HG03095 (cell line): Measurements from ENCODE around the gene ZNF618.

Source experiments
- ATAC-seq: cut with Tn5 transposase; IDR thresholded peaks from one replicate; pipeline ENCODE4 v1.9.1; 2021; ENCODE audit warnings: moderate library complexity; ENCODE audit not compliant: unreplicated experiment

The ZNF618 gene

GRCh38 chr9:113998525-113999255 lies 122.6 kb downstream of the ZNF618 start:
- ATAC-seq = no peak

- no peak for ATAC-seq
Observed at GRCh38 chr9:113999256-114000062, 123.3 kb downstream of the ZNF618 start.

GRCh38 chr9:114000063-114000454 lies 124.0 kb downstream of the ZNF618 start:
- no peak for ATAC-seq

GRCh38 chr9:114000671-114001409 lies 124.7 kb downstream of the ZNF618 start:
- no peak for ATAC-seq

- ATAC-seq = no peak
Observed at GRCh38 chr9:114001410-114001685, 125.2 kb downstream of the ZNF618 start.

GRCh38 chr9:114001794-114002261 lies 125.7 kb downstream of the ZNF618 start:
- no peak for ATAC-seq

- ATAC-seq = no peak
Observed at GRCh38 chr9:114002271-114002985, 126.3 kb downstream of the ZNF618 start.

- ATAC-seq = no peak
Observed at GRCh38 chr9:114002986-114003350, 126.9 kb downstream of the ZNF618 start.

GRCh38 chr9:114003351-114003750 lies 127.2 kb downstream of the ZNF618 start:
- ATAC-seq = no peak

- no peak for ATAC-seq
Observed at GRCh38 chr9:114003758-114004157, 127.6 kb downstream of the ZNF618 start.

GRCh38 chr9:114004221-114004716 lies 128.2 kb downstream of the ZNF618 start:
- ATAC-seq = no peak

- ATAC-seq = no peak
Observed at GRCh38 chr9:114005371-114006154, 129.5 kb downstream of the ZNF618 start.

GRCh38 chr9:114006155-114006550 lies 130.0 kb downstream of the ZNF618 start:
- ATAC-seq = no peak

GRCh38 chr9:114006931-114007691 lies 131.0 kb downstream of the ZNF618 start:
- no peak for ATAC-seq

GRCh38 chr9:114007991-114008666 lies 132.0 kb downstream of the ZNF618 start:
- no peak for ATAC-seq

- ATAC-seq = no peak
Observed at GRCh38 chr9:114008667-114009410, 132.7 kb downstream of the ZNF618 start.

- no peak for ATAC-seq
Observed at GRCh38 chr9:114011313-114011712, 135.2 kb downstream of the ZNF618 start.

GRCh38 chr9:114012126-114012525 lies 136.0 kb downstream of the ZNF618 start:
- ATAC-seq = no peak
